HG02588 (cell line): ENCODE measurements around the gene XPR1.
"Not testable (repeated sequence)": the region's sequence is repeated elsewhere in the genome, so short reads cannot be mapped to it uniquely, and the experiment has no call there.

Experiments used
- ATAC-seq: cut with Tn5 transposase; IDR thresholded peaks from one replicate; pipeline ENCODE4 v1.9.1; 2021; ENCODE audit warnings: mild to moderate bottlenecking, moderate library complexity; ENCODE audit not compliant: unreplicated experiment

The XPR1 gene

GRCh38 chr1:180777072-180777689 lies 145.4 kb downstream of the XPR1 start:
- no peak for ATAC-seq

GRCh38 chr1:180778782-180779398 lies 147.1 kb downstream of the XPR1 start:
- ATAC-seq, result no peak

GRCh38 chr1:180779584-180779983 lies 147.8 kb downstream of the XPR1 start:
- ATAC-seq, result no peak

- no peak for ATAC-seq
Observed at GRCh38 chr1:180781718-180782117, 149.9 kb downstream of the XPR1 start.

GRCh38 chr1:180785291-180785690 lies 153.5 kb downstream of the XPR1 start:
- no peak for ATAC-seq

- no peak for ATAC-seq
Observed at GRCh38 chr1:180785887-180786286, 154.1 kb downstream of the XPR1 start.

GRCh38 chr1:180786624-180787023 lies 154.8 kb downstream of the XPR1 start:
- ATAC-seq, result no peak

- no peak for ATAC-seq
Observed at GRCh38 chr1:180787628-180788307, 155.9 kb downstream of the XPR1 start.

- no peak for ATAC-seq
Observed at GRCh38 chr1:180789460-180789859, 157.6 kb downstream of the XPR1 start.

GRCh38 chr1:180791152-180791551 lies 159.3 kb downstream of the XPR1 start:
- ATAC-seq, result not testable (repeated sequence)

- ATAC-seq, result no peak
Observed at GRCh38 chr1:180791806-180792205, 160.0 kb downstream of the XPR1 start.

- no peak for ATAC-seq
Observed at GRCh38 chr1:180793451-180793850, 161.6 kb downstream of the XPR1 start.

GRCh38 chr1:180796897-180797640 lies 165.2 kb downstream of the XPR1 start:
- no peak for ATAC-seq

- no peak for ATAC-seq
Observed at GRCh38 chr1:180800945-180801344, 169.1 kb downstream of the XPR1 start.

GRCh38 chr1:180802813-180803212 lies 171.0 kb downstream of the XPR1 start:
- ATAC-seq, result no peak

- ATAC-seq, result no peak
Observed at GRCh38 chr1:180805316-180805715, 173.5 kb downstream of the XPR1 start.

GRCh38 chr1:180811298-180811697 lies 179.5 kb downstream of the XPR1 start:
- no peak for ATAC-seq

GRCh38 chr1:180811886-180812285 lies 180.1 kb downstream of the XPR1 start:
- no peak for ATAC-seq

- no peak for ATAC-seq
Observed at GRCh38 chr1:180814258-180814657, 182.4 kb downstream of the XPR1 start.

GRCh38 chr1:180815188-180815587 lies 183.4 kb downstream of the XPR1 start:
- ATAC-seq, result no peak

GRCh38 chr1:180816132-180816531 lies 184.3 kb downstream of the XPR1 start:
- no peak for ATAC-seq

GRCh38 chr1:180821970-180822369 lies 190.1 kb downstream of the XPR1 start:
- no peak for ATAC-seq
